Measurements from ENCODE around the gene UBASH3B. TPM values are rescaled to one million over a fixed set of nuclear protein-coding genes. Genes with fewer than 3 reads are reported as not detected.

Gene UBASH3B
- total RNA-seq, 2 experiments from 2014 or later: 66.6 to 75.0 TPM

DNA sequence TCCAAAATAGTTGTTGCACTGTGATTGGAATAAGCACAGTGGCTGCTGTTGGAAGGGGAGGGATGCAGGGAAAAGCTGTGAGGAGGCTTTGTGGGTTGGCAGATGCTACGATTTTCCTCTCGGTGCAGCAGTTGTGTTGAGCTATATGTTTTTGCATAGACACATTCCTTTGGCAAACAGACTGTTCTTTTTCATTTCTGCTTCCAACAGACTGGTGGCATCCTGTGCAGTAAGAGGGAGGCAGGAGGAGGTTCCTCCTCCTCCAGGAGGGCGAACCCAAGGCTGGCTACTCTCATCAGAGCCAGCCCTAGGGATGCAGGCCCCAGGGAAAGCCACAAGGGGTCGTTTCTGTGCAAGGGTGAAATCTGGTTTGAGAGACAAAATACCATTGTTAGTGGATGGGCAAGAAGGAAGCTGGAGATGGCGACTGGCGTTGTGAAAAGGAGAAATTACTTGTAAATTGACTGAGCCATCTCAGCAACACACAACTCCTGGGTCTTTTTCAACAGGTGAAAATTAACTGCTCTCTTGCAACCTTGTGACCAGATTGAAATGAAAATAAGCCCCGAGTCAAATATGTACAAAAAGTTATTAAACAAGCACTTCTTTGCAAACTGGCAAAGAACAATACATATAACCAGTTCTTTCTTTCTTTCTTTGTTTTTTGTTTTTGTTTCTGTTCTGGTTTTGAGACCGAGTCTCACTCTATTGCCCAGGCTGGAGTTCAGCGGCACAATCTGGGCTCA is 26.5 kb upstream of the UBASH3B start:
- no peak overlapping the region for H3K4me3 Mint-ChIP-seq
- peak; percentile 81 for DNase-seq

DNA sequence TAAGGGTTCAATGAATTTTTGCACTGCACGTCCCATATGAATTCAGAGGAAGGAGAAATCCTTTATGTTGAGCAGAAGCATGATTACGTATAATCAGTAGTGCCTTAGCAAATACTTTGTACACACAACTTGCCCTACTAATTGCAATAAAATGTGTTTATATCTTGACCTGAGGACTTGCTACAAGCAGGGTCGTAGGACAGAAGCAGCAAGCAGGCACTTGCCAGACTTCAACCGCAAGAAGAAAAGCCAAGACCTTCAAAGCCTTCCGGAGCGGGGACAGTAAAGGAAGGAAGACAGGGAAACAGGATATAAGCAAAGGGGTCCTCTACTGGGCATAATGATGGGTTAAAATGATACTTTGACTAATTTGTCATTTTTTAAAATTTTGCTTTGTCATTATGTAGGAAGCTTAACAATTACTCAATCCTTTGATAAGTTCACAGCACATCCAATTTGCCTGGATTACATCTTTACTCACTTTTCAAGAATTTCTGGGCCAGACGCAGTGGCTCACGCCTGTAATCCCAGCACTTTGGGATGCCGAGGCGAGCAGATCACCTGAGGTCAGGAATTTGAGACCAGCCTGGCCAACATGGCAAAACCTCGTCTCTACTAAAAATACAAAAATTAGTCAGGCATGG is 23.2 kb upstream of the UBASH3B start:
- H3K9me3 Mint-ChIP-seq (ENCODE audit: insufficient read depth): no peaks in the 10 kb centered on the region
- CTCF ChIA-PET: interaction anchor here (0.6 to 16.4 kb wide), 24 partner anchors 16 to 389 kb away, joined by 3 to 441 read pairs (median 5); no protein-coding TSS in a partner anchor
- H3K4me3 Mint-ChIP-seq: peak overlapping the region; percentile 24
- no peaks in the 10 kb centered on the region for H3K27me3 Mint-ChIP-seq (ENCODE audit: low read depth)
- ATAC-seq (peak; percentile 42), DNase-seq (peak; percentile 27)
- H3K4me1 Mint-ChIP-seq (ENCODE audit: low read depth): peaks cover 48% of the 10 kb centered on the region
- H3K36me3 Mint-ChIP-seq (ENCODE audit: low read depth): no peaks in the 10 kb centered on the region
- POLR2A ChIA-PET: interaction anchor here (1.3 to 1.4 kb wide), 3 partner anchors 115 to 220 kb away, joined by 3 to 4 read pairs (median 4); no protein-coding TSS in a partner anchor
- H3K27ac Mint-ChIP-seq: peak overlapping the region; percentile 7

More for the DNA sequence above, 26.5 kb upstream of the UBASH3B start:
- no peaks in the 10 kb centered on the region for H3K9me3 Mint-ChIP-seq (ENCODE audit: insufficient read depth)
- no peak overlapping the region for H3K27ac Mint-ChIP-seq
- ChIA-PET POLR2A (interaction anchor here (2.0 kb wide), 1 partner anchor 127 kb away, joined by 11 read pairs; no protein-coding TSS in a partner anchor), CTCF (interaction anchor here (0.5 to 16.4 kb wide), 55 partner anchors 9 to 394 kb away, joined by 3 to 441 read pairs (median 4); partner anchors contain the start of gene UBASH3B)
- peaks cover 2% of the 10 kb centered on the region for H3K27me3 Mint-ChIP-seq (ENCODE audit: low read depth)
- H3K4me1 Mint-ChIP-seq (ENCODE audit: low read depth): peaks cover 33% of the 10 kb centered on the region
- no peaks in the 10 kb centered on the region for H3K36me3 Mint-ChIP-seq (ENCODE audit: low read depth)
- peak; percentile 86 for ATAC-seq

DNA sequence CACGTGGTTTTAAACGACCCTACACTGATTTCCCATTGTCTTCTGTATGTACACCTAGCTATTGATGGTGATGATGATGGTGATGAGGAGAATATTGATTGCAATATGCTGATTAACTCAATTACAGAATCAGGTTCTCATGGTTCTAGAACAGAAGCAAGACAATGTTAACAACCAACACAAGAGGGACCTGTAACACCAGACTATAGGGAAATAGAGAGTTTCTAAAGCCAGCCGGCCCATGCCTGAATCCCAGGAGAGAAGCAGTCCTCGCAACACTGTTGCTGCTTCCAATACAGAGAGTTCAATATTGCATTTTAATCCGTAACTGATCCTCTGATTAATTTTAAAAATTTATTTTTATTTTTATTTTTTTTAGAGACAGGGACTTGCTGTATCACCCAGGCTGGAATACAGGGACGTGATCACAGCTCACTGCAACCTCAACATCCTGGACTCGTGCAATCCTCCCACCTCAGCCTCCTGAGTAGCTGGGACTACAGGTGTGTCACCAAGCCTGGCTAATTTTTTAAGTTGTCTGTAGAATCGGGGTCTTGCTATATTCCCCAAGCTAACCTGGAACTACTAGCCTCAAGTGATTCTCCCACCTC is 22.2 kb upstream of the UBASH3B start:
- Mint-ChIP-seq H3K4me3 (no peak overlapping the region), H3K9me3 (ENCODE audit: insufficient read depth) (no peaks in the 10 kb centered on the region), H3K4me1 (ENCODE audit: low read depth) (peaks cover 57% of the 10 kb centered on the region), H3K36me3 (ENCODE audit: low read depth) (no peaks in the 10 kb centered on the region), H3K27me3 (ENCODE audit: low read depth) (no peaks in the 10 kb centered on the region), H3K27ac (no peak overlapping the region)
- POLR2A ChIA-PET: interaction anchor here (1.4 kb wide), 1 partner anchor 219 kb away, joined by 4 read pairs; no protein-coding TSS in a partner anchor
- ATAC-seq (peak; percentile 37), DNase-seq (peak; percentile 46)
- CTCF ChIA-PET: interaction anchor here (0.6 to 16.4 kb wide), 24 partner anchors 17 to 388 kb away, joined by 3 to 441 read pairs (median 5); no protein-coding TSS in a partner anchor

DNA sequence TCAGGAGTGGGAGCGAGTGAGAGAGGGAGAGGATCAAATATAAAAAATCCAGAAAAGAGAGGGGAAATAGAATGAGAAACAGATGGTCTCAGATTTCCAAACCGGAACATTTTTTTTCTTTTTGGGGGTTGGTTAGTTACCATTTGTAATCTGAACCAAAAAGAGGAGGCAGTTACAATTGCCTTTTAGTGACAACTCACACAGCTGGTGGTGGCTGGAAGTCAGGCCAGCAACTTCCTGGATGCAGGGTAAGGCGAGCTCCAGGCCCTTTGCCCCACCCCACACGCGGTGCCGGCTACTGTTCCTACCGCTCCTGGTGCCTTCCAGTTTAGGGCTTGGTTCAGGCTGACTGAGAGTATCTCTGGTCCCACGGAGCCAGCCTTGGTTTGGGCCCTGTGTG is 21.0 kb upstream of the UBASH3B start:
- ATAC-seq (no peak), DNase-seq (no peak)
- Mint-ChIP-seq H3K36me3 (ENCODE audit: low read depth) (no peaks in the 10 kb centered on the region), H3K27ac (no peak overlapping the region), H3K4me3 (no peak overlapping the region), H3K4me1 (ENCODE audit: low read depth) (peaks cover 49% of the 10 kb centered on the region), H3K27me3 (ENCODE audit: low read depth) (no peaks in the 10 kb centered on the region), H3K9me3 (ENCODE audit: insufficient read depth) (no peaks in the 10 kb centered on the region)
- ChIA-PET CTCF (interaction anchor here (1.6 to 16.4 kb wide), 11 partner anchors 26 to 229 kb away, joined by 3 to 441 read pairs (median 6); no protein-coding TSS in a partner anchor), POLR2A (no interaction called here)

DNA sequence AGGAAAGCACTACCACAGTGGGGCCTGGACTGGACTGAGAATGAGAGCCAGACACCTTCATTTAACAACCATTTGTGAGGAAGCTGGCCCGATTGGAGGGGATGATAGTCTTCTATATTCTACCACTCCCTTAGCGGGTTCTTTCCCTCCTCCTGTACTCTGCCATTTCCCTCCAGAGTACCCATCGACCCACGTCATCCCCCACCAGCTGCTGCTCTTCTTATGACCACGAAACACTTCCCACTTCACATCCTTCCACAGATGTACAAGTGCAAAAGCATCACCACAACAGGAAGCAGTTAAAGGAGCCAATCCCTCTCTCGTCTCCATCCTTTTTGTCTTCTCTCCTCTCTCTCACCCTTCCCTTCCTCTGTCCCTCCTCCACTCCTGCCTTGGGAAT is 18.0 kb upstream of the UBASH3B start:
- DNase-seq: peak; percentile 52
- Mint-ChIP-seq H3K4me1 (ENCODE audit: low read depth) (peaks cover 34% of the 10 kb centered on the region), H3K27me3 (ENCODE audit: low read depth) (no peaks in the 10 kb centered on the region), H3K4me3 (no peak overlapping the region), H3K36me3 (ENCODE audit: low read depth) (no peaks in the 10 kb centered on the region), H3K9me3 (ENCODE audit: insufficient read depth) (no peaks in the 10 kb centered on the region), H3K27ac (peak overlapping the region; percentile 56)
- CTCF ChIA-PET: interaction anchor here (0.7 to 16.4 kb wide), 10 partner anchors 9 to 384 kb away, joined by 3 to 441 read pairs (median 4); partner anchors contain the start of gene UBASH3B
- POLR2A ChIA-PET: interaction anchor here (0.6 kb wide), 1 partner anchor 50 kb away, joined by 3 read pairs; no protein-coding TSS in a partner anchor
- peak; percentile 73 for ATAC-seq

DNA sequence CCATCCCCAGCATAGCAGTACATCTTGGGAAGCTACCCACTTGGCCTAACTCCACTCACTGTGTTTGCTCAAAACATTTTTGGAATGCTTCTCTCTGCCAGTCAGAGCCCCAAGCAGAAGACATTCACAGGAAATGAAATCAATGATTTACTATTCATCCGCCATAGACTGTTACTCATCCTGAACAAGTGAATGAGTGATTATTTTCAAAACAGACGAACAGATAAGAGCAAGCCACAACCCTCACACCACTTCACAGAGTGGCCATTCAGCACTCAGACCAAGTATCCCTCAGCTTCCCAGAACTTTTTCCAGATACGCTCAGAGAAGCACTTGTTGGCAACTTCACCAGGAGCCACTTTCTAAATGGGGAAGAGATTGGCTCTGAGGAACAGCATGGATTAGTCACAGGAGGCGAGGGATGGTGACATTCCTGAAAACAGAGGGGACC is 13.0 kb upstream of the UBASH3B start:
- POLR2A ChIA-PET: no interaction called here
- Mint-ChIP-seq H3K27me3 (ENCODE audit: low read depth) (peaks cover 3% of the 10 kb centered on the region), H3K9me3 (ENCODE audit: insufficient read depth) (no peaks in the 10 kb centered on the region), H3K4me1 (ENCODE audit: low read depth) (peaks cover 9% of the 10 kb centered on the region), H3K4me3 (no peak overlapping the region), H3K27ac (no peak overlapping the region), H3K36me3 (ENCODE audit: low read depth) (no peaks in the 10 kb centered on the region)
- CTCF ChIA-PET: interaction anchor here (1.4 kb wide), 1 partner anchor 114 kb away, joined by 5 read pairs; no protein-coding TSS in a partner anchor
- no peak for DNase-seq
- no peak for ATAC-seq

DNA sequence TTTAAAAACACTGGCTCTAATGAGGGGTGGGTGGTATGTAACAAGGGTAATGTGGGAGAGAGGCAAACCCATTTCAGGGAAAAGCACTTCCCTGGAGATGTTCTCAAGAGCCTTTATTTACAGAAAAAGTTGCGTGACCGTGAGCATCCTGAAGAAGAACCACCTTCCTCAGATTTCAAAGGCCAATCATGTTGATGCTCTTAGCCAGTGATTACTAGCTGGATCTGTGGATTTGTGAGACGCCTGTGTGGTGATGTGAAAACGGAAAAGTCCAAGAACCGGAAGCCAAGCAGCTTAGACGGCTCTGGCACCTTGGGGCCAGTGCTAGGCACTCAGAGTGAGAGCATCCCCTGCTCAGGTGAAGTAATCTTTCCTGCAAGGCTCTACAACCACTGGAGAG is 12.6 kb upstream of the UBASH3B start:
- Mint-ChIP-seq H3K36me3 (ENCODE audit: low read depth) (no peaks in the 10 kb centered on the region), H3K4me1 (ENCODE audit: low read depth) (peaks cover 10% of the 10 kb centered on the region), H3K9me3 (ENCODE audit: insufficient read depth) (no peaks in the 10 kb centered on the region), H3K4me3 (no peak overlapping the region), H3K27me3 (ENCODE audit: low read depth) (peaks cover 3% of the 10 kb centered on the region), H3K27ac (no peak overlapping the region)
- CTCF ChIA-PET: interaction anchor here (0.9 to 1.4 kb wide), 2 partner anchors 13 to 113 kb away, joined by 3 to 5 read pairs; no protein-coding TSS in a partner anchor
- ATAC-seq (no peak), DNase-seq (no peak)
- POLR2A ChIA-PET: no interaction called here

DNA sequence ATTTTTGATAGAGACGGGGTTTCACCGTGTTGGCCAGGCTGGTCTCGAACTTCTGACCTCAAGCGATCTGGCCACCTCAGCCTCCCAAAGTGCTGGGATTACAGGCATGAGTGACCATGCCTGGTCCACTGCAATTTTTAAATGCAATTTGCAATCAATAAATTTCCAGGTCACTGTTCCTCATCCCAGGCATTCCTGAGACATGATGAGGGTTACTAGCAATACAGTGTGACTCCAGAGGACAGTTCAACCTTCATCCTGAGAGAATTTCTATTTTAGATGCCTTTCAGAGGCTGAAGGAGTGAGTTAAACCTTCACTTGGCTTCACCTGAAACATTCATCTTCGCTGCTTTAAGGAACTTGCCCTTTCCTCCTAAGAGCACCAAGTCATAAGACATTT is 9.7 kb upstream of the UBASH3B start:
- Mint-ChIP-seq H3K36me3 (ENCODE audit: low read depth) (no peaks in the 10 kb centered on the region), H3K4me1 (ENCODE audit: low read depth) (peaks cover 17% of the 10 kb centered on the region)
- ATAC-seq: no peak

DNA sequence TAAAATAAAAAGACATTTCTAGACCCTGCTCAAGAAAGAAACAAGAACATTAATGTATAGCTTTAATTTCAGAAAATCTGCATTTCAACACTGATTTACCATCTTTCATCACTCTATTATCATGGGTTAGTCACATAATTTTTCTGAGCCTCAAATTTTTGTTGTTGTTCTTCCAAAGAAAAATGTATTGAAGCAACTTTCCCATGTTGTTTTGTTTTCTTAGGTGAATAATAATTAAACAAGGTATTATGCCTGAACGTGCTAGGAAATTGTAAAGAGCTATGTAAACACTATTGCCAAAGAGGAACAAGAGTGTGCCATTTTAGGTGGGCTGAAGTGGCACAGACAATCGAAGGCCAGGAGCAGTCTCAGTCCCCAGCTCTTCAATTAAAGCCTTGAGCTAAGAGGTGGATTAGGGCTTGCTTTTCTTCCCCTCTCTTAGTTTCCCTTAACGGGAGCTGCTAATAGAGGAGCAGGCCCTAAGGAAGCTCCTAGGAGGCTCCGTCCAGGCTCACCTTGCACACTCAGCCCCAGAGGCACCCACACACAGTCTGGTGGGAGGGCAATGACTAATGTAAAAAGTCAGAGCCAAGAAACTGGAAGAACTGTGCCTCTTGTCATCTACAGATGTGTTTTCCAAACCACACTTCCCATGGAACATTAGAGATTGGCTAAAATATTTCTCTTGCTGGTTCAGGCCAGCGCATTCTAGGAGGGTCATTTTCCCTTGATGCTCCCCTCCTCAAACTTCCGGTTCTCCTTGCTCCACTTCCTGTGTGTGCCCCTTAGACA is 8.8 kb upstream of the UBASH3B start:
- Mint-ChIP-seq H3K27me3 (ENCODE audit: low read depth) (peaks cover 8% of the 10 kb centered on the region), H3K4me1 (ENCODE audit: low read depth) (peaks cover 17% of the 10 kb centered on the region), H3K36me3 (ENCODE audit: low read depth) (no peaks in the 10 kb centered on the region), H3K27ac (no peak overlapping the region), H3K9me3 (ENCODE audit: insufficient read depth) (no peaks in the 10 kb centered on the region), H3K4me3 (no peak overlapping the region)
- POLR2A ChIA-PET: interaction anchor here (1.8 kb wide), 1 partner anchor 9 kb away, joined by 9 read pairs; the partner anchor contains the start of gene UBASH3B
- ATAC-seq (no peak), DNase-seq (no peak)
- CTCF ChIA-PET: interaction anchor here (1.0 to 2.8 kb wide), 7 partner anchors 9 to 206 kb away, joined by 4 to 14 read pairs (median 6); partner anchors contain the start of gene UBASH3B

More for the DNA sequence above, 9.7 kb upstream of the UBASH3B start:
- peaks cover 5% of the 10 kb centered on the region for H3K27me3 Mint-ChIP-seq (ENCODE audit: low read depth)
- ChIA-PET CTCF (interaction anchor here (1.0 to 2.8 kb wide), 4 partner anchors 8 to 110 kb away, joined by 4 to 14 read pairs (median 6); partner anchors contain the start of gene UBASH3B), POLR2A (interaction anchor here (0.5 to 1.8 kb wide), 2 partner anchors 10 to 16 kb away, joined by 4 to 9 read pairs; partner anchors contain the start of gene UBASH3B)
- no peak overlapping the region for H3K27ac Mint-ChIP-seq
- H3K4me3 Mint-ChIP-seq: no peak overlapping the region
- no peak for DNase-seq
- no peaks in the 10 kb centered on the region for H3K9me3 Mint-ChIP-seq (ENCODE audit: insufficient read depth)

DNA sequence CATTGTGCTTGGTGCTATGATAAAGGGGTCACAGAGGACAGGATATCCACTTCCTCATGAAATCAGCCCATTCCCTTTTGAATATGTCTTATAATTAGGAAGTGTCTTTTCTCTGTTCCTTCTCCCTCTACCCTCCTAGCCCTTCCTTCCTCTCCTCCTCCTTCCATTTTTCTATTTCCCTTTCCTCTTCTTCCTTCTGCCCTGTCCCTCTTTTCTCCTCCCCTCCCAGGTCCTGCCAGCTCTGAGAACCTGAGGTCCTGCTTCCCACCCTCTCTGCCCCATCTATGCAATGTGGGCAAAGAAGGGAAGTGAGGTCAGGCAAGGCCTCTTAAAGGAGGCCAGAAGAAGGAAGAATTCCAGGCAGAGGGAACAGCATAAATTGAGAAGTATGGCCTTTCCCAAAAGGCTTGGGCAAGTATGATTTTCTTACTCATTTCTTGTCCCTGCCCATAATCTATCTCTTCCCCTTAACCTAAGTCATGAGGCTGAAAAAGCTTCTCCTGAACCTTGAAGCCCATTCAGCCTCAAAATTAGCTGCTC is 7.7 kb upstream of the UBASH3B start:
- Mint-ChIP-seq H3K27ac (no peak overlapping the region), H3K4me3 (no peak overlapping the region), H3K9me3 (ENCODE audit: insufficient read depth) (no peaks in the 10 kb centered on the region), H3K36me3 (ENCODE audit: low read depth) (no peaks in the 10 kb centered on the region), H3K27me3 (ENCODE audit: low read depth) (peaks cover 10% of the 10 kb centered on the region), H3K4me1 (ENCODE audit: low read depth) (peaks cover 17% of the 10 kb centered on the region)
- ATAC-seq (no peak), DNase-seq (no peak)
- CTCF ChIA-PET: interaction anchor here (1.6 to 2.8 kb wide), 5 partner anchors 8 to 205 kb away, joined by 6 to 14 read pairs (median 8); partner anchors contain the start of gene UBASH3B
- POLR2A ChIA-PET: interaction anchor here (0.5 kb wide), 1 partner anchor 103 kb away, joined by 3 read pairs; no protein-coding TSS in a partner anchor

All from activated CD8-positive, alpha-beta T cell treated with anti-CD3 and anti-CD28 coated beads, Interleukin-2, amount 10 ng/mL, durations not matched to agents 7 days and 5 days (primary cell).